Body of pancreas (tissue), 4 donors: ENCODE measurements around the gene MYO18B.

Source experiments
- CTCF ChIP-seq, 7 experiments: fragments of 450-650 bp in 4 of 7; fragments of 200-600 bp in 3 of 7; sonication (generic) in 3 of 7; IDR thresholded peaks; one replicate each; pipeline ENCODE4 v1.5.1; 2016 to 2019; ENCODE audit warnings: antibody characterized with exemption in 7 of 7
- POLR2A ChIP-seq, 3 donors: fragments of 450-650 bp; IDR thresholded peaks; one replicate each; pipeline ENCODE4 v1.6.1; 2016; ENCODE audit warnings: antibody characterized with exemption in 3 of 3, mild to moderate bottlenecking in 2 of 3

- TF ChIP-seq CTCF (IDR thresholded peaks at IDR 0.05) (no peak), POLR2A (IDR thresholded peaks at IDR 0.05) (no peak)
These were observed 30.3 kb downstream of the MYO18B start for GRCh38 chr22:25772288-25772687.
